ENCODE measurements around the gene SSBP4.
A peak's percentile ranks its signal among the peaks of the same experiment; 100 is the strongest.

SSBP4 gene

DNA sequence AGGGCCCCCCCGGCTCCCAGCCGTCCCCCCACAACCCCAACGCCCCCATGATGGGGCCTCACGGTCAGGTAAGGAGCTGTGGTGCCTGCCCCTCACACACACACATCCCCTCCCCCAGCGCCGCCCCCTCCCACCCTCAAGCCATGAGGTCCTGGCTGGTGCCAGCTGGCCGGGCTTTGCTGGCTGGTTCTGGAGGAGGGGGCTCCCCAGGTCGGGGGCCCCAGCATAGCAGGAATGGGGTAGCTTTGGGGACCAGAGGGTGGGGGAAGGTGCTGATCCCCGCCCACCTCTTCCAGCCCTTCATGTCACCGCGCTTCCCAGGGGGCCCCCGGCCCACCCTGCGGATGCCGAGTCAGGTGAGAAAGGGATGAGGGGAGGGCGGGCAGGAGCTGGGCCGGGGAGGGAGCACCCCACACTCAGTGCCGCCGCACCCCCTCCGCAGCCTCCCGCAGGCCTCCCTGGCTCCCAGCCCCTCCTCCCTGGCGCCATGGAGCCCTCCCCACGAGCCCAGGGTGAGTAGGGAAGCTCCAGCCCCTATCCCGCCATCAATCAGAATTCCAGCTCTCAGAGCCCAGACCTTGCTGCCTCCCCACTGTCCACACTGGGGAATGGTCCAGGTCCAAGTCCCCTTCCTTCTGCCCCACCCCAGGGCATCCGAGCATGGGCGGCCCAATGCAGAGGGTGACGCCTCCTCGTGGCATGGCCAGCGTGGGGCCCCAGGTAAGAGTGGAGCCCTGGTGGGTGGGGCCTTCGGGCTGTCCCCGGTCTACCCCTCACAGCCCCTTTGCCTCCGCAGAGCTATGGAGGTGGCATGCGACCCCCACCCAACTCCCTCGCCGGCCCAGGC lies 12.4 kb downstream of the SSBP4 start (continued):
- TF ChIP-seq, protein P1, sequence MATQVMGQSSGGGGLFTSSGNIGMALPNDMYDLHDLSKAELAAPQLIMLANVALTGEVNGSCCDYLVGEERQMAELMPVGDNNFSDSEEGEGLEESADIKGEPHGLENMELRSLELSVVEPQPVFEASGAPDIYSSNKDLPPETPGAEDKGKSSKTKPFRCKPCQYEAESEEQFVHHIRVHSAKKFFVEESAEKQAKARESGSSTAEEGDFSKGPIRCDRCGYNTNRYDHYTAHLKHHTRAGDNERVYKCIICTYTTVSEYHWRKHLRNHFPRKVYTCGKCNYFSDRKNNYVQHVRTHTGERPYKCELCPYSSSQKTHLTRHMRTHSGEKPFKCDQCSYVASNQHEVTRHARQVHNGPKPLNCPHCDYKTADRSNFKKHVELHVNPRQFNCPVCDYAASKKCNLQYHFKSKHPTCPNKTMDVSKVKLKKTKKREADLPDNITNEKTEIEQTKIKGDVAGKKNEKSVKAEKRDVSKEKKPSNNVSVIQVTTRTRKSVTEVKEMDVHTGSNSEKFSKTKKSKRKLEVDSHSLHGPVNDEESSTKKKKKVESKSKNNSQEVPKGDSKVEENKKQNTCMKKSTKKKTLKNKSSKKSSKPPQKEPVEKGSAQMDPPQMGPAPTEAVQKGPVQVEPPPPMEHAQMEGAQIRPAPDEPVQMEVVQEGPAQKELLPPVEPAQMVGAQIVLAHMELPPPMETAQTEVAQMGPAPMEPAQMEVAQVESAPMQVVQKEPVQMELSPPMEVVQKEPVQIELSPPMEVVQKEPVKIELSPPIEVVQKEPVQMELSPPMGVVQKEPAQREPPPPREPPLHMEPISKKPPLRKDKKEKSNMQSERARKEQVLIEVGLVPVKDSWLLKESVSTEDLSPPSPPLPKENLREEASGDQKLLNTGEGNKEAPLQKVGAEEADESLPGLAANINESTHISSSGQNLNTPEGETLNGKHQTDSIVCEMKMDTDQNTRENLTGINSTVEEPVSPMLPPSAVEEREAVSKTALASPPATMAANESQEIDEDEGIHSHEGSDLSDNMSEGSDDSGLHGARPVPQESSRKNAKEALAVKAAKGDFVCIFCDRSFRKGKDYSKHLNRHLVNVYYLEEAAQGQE (tag by site-specific recombination; IDR thresholded peaks at IDR 0.05) = no peak
- no peak for TF ChIP-seq ZNF701 (tag by site-specific recombination; IDR thresholded peaks at IDR 0.05)
- TF ChIP-seq, protein P2, sequence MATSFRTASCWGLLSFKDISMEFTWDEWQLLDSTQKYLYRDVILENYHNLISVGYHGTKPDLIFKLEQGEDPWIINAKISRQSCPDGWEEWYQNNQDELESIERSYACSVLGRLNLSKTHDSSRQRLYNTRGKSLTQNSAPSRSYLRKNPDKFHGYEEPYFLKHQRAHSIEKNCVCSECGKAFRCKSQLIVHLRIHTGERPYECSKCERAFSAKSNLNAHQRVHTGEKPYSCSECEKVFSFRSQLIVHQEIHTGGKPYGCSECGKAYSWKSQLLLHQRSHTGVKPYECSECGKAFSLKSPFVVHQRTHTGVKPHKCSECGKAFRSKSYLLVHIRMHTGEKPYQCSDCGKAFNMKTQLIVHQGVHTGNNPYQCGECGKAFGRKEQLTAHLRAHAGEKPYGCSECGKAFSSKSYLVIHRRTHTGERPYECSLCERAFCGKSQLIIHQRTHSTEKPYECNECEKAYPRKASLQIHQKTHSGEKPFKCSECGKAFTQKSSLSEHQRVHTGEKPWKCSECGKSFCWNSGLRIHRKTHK (tag by site-specific recombination; IDR thresholded peaks at IDR 0.05) = no peak
- TF ChIP-seq ZBTB1 (tag by site-specific recombination; IDR thresholded peaks at IDR 0.05) = no peak
- no peak for TF ChIP-seq ZNF776 (tag by site-specific recombination; IDR thresholded peaks at IDR 0.05; ENCODE audit: borderline replicate concordance)
- no peak for TF ChIP-seq ZNF660 (tag by site-specific recombination; IDR thresholded peaks at IDR 0.05)
- TF ChIP-seq ZNF560 (tag by site-specific recombination; IDR thresholded peaks at IDR 0.05; ENCODE audit: borderline replicate concordance) = no peak
- no peak for TF ChIP-seq ZFP41 (tag by site-specific recombination; IDR thresholded peaks at IDR 0.05; ENCODE audit: borderline replicate concordance)
- no peak for TF ChIP-seq ZNF394 (tag by site-specific recombination; IDR thresholded peaks at IDR 0.05; ENCODE audit: borderline replicate concordance)
- TF ChIP-seq, protein P3, sequence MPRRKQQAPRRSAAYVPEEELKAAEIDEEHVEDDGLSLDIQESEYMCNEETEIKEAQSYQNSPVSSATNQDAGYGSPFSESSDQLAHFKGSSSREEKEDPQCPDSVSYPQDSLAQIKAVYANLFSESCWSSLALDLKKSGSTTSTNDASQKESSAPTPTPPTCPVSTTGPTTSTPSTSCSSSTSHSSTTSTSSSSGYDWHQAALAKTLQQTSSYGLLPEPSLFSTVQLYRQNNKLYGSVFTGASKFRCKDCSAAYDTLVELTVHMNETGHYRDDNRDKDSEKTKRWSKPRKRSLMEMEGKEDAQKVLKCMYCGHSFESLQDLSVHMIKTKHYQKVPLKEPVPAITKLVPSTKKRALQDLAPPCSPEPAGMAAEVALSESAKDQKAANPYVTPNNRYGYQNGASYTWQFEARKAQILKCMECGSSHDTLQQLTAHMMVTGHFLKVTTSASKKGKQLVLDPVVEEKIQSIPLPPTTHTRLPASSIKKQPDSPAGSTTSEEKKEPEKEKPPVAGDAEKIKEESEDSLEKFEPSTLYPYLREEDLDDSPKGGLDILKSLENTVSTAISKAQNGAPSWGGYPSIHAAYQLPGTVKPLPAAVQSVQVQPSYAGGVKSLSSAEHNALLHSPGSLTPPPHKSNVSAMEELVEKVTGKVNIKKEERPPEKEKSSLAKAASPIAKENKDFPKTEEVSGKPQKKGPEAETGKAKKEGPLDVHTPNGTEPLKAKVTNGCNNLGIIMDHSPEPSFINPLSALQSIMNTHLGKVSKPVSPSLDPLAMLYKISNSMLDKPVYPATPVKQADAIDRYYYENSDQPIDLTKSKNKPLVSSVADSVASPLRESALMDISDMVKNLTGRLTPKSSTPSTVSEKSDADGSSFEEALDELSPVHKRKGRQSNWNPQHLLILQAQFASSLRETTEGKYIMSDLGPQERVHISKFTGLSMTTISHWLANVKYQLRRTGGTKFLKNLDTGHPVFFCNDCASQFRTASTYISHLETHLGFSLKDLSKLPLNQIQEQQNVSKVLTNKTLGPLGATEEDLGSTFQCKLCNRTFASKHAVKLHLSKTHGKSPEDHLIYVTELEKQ (tag by site-specific recombination; IDR thresholded peaks at IDR 0.05; ENCODE audit: borderline replicate concordance) = no peak; the same call in 1 of the 2 replicates
- TF ChIP-seq, protein P4, sequence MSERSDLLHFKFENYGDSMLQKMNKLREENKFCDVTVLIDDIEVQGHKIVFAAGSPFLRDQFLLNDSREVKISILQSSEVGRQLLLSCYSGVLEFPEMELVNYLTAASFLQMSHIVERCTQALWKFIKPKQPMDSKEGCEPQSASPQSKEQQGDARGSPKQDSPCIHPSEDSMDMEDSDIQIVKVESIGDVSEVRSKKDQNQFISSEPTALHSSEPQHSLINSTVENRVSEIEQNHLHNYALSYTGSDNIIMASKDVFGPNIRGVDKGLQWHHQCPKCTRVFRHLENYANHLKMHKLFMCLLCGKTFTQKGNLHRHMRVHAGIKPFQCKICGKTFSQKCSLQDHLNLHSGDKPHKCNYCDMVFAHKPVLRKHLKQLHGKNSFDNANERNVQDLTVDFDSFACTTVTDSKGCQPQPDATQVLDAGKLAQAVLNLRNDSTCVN (tag by site-specific recombination; optimal IDR thresholded peaks at IDR 0.05) = no peak
- no peak for TF ChIP-seq RBAK (tag by site-specific recombination; IDR thresholded peaks at IDR 0.05)
- TF ChIP-seq, protein P5, sequence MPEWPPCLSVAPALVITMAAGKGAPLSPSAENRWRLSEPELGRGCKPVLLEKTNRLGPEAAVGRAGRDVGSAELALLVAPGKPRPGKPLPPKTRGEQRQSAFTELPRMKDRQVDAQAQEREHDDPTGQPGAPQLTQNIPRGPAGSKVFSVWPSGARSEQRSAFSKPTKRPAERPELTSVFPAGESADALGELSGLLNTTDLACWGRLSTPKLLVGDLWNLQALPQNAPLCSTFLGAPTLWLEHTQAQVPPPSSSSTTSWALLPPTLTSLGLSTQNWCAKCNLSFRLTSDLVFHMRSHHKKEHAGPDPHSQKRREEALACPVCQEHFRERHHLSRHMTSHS (tag by site-specific recombination; IDR thresholded peaks at IDR 0.05) = no peak
- TF ChIP-seq, protein P6, sequence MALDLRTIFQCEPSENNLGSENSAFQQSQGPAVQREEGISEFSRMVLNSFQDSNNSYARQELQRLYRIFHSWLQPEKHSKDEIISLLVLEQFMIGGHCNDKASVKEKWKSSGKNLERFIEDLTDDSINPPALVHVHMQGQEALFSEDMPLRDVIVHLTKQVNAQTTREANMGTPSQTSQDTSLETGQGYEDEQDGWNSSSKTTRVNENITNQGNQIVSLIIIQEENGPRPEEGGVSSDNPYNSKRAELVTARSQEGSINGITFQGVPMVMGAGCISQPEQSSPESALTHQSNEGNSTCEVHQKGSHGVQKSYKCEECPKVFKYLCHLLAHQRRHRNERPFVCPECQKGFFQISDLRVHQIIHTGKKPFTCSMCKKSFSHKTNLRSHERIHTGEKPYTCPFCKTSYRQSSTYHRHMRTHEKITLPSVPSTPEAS (tag by site-specific recombination; IDR thresholded peaks at IDR 0.05) = no peak
- TF ChIP-seq, protein P7, sequence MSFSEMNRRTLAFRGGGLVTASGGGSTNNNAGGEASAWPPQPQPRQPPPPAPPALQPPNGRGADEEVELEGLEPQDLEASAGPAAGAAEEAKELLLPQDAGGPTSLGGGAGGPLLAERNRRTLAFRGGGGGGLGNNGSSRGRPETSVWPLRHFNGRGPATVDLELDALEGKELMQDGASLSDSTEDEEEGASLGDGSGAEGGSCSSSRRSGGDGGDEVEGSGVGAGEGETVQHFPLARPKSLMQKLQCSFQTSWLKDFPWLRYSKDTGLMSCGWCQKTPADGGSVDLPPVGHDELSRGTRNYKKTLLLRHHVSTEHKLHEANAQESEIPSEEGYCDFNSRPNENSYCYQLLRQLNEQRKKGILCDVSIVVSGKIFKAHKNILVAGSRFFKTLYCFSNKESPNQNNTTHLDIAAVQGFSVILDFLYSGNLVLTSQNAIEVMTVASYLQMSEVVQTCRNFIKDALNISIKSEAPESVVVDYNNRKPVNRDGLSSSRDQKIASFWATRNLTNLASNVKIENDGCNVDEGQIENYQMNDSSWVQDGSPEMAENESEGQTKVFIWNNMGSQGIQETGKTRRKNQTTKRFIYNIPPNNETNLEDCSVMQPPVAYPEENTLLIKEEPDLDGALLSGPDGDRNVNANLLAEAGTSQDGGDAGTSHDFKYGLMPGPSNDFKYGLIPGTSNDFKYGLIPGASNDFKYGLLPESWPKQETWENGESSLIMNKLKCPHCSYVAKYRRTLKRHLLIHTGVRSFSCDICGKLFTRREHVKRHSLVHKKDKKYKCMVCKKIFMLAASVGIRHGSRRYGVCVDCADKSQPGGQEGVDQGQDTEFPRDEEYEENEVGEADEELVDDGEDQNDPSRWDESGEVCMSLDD (tag by site-specific recombination; IDR thresholded peaks at IDR 0.05) = peak; percentile 57
- TF ChIP-seq, protein P8, sequence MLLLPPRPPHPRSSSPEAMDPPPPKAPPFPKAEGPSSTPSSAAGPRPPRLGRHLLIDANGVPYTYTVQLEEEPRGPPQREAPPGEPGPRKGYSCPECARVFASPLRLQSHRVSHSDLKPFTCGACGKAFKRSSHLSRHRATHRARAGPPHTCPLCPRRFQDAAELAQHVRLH (tag by site-specific recombination; IDR thresholded peaks at IDR 0.05) = no peak
- TF ChIP-seq ZNF354C (tag by site-specific recombination; IDR thresholded peaks at IDR 0.05; ENCODE audit: borderline replicate concordance, low read depth) = no peak
- no peak for TF ChIP-seq ZNF274 (IDR thresholded peaks at IDR 0.05; ENCODE audit: low read length)
- no peak for TF ChIP-seq ZNF274 (tag by site-specific recombination; IDR thresholded peaks at IDR 0.05; ENCODE audit: borderline replicate concordance)
- no peak for TF ChIP-seq ZNF747 (tag by site-specific recombination; IDR thresholded peaks at IDR 0.05)
- no peak for TF ChIP-seq ZNF610 (tag by site-specific recombination; IDR thresholded peaks at IDR 0.05; ENCODE audit: borderline replicate concordance)
- no peak for TF ChIP-seq ZNF37A (tag by site-specific recombination; IDR thresholded peaks at IDR 0.05)
- TF ChIP-seq EGR2 (tag by site-specific recombination; IDR thresholded peaks at IDR 0.05; ENCODE audit: low read depth) = no peak
